NCI-H187 (cell line): ENCODE measurements around the gene ZBED4.
"Not testable (repeated sequence)": the region's sequence is repeated elsewhere in the genome, so short reads cannot be mapped to it uniquely, and the experiment has no call there.

Source experiments
- DNase-seq, 2 experiments: peaks; one replicate each; lab custom pipeline; 2025; lab: John Stamatoyannopoulos, UW

The ZBED4 gene

GRCh38 chr22:49852898-49853894, at the start of gene ZBED4:
ZBED4 (plus strand) TSS chr22:49853844; CDS start chr22:49883663, 29,819 bp downstream.
- peak; percentile 20 to 41 for DNase-seq

GRCh38 chr22:49807129-49807528, 46.5 kb upstream of the ZBED4 start:
- DNase-seq = no peak

- no peak for DNase-seq
Measured at GRCh38 chr22:49807780-49808708, 45.6 kb upstream of the ZBED4 start.

- DNase-seq = no peak
Measured at GRCh38 chr22:49810363-49811019, 43.2 kb upstream of the ZBED4 start.

- no peak for DNase-seq
Measured at GRCh38 chr22:49811020-49811791, 42.4 kb upstream of the ZBED4 start.

GRCh38 chr22:49812838-49813237, 40.8 kb upstream of the ZBED4 start:
- no peak for DNase-seq

- no peak for DNase-seq
Measured at GRCh38 chr22:49814164-49814686, 39.4 kb upstream of the ZBED4 start.

- no peak for DNase-seq
Measured at GRCh38 chr22:49814856-49815255, 38.8 kb upstream of the ZBED4 start.

GRCh38 chr22:49815641-49816091, 38.0 kb upstream of the ZBED4 start:
- no peak for DNase-seq

GRCh38 chr22:49817359-49817758, 36.3 kb upstream of the ZBED4 start:
- no peak for DNase-seq

- DNase-seq = no peak
Measured at GRCh38 chr22:49820984-49821383, 32.7 kb upstream of the ZBED4 start.

- not testable (repeated sequence) for DNase-seq
Measured at GRCh38 chr22:49821741-49822140, 31.9 kb upstream of the ZBED4 start.

GRCh38 chr22:49823289-49824045, 30.2 kb upstream of the ZBED4 start:
- no peak for DNase-seq

GRCh38 chr22:49824185-49824925, 29.3 kb upstream of the ZBED4 start:
- no peak for DNase-seq

- DNase-seq = no peak
Measured at GRCh38 chr22:49824936-49825335, 28.7 kb upstream of the ZBED4 start.

GRCh38 chr22:49825436-49825835, 28.2 kb upstream of the ZBED4 start:
- no peak for DNase-seq

- no peak for DNase-seq
Measured at GRCh38 chr22:49825944-49826602, 27.6 kb upstream of the ZBED4 start.

GRCh38 chr22:49826603-49827270, 26.9 kb upstream of the ZBED4 start:
- DNase-seq = no peak
